GM18858 (cell line): ENCODE results near the gene ZNF740.

Source experiments
- ATAC-seq: cut with Tn5 transposase; IDR thresholded peaks from one replicate; pipeline ENCODE4 v1.9.1; 2021; ENCODE audit not compliant: unreplicated experiment

The ZNF740 gene

GRCh38 chr12:53224897-53225634 is 44.5 kb downstream of the ZNF740 start:
- ATAC-seq = no peak

GRCh38 chr12:53225635-53226424 is 45.3 kb downstream of the ZNF740 start:
- no peak for ATAC-seq

- ATAC-seq = no peak
These were observed 46.3 kb downstream of the ZNF740 start for GRCh38 chr12:53226815-53227214.

GRCh38 chr12:53227341-53227740 is 46.8 kb downstream of the ZNF740 start:
- no peak for ATAC-seq

GRCh38 chr12:53227836-53228235 is 47.3 kb downstream of the ZNF740 start:
- ATAC-seq = no peak

- ATAC-seq = no peak
These were observed 48.9 kb downstream of the ZNF740 start for GRCh38 chr12:53229454-53229853.

- ATAC-seq = no peak
These were observed 49.8 kb downstream of the ZNF740 start for GRCh38 chr12:53230108-53230845.

- ATAC-seq = no peak
These were observed 51.1 kb downstream of the ZNF740 start for GRCh38 chr12:53231671-53231920.

GRCh38 chr12:53231921-53232645 is 51.6 kb downstream of the ZNF740 start, which contains the start of gene RARG:
RARG (minus strand) TSS chr12:53232209; CDS start chr12:53227545, 4,664 bp downstream.
- ATAC-seq = no peak

GRCh38 chr12:53232646-53233461 is 52.3 kb downstream of the ZNF740 start:
- no peak for ATAC-seq

- ATAC-seq = no peak
These were observed 53.2 kb downstream of the ZNF740 start for GRCh38 chr12:53233671-53234121.

- no peak for ATAC-seq
These were observed 53.9 kb downstream of the ZNF740 start for GRCh38 chr12:53234271-53234914.

GRCh38 chr12:53235164-53235563 is 54.6 kb downstream of the ZNF740 start:
- no peak for ATAC-seq

GRCh38 chr12:53235742-53236442 is 55.4 kb downstream of the ZNF740 start:
- no peak for ATAC-seq

GRCh38 chr12:53236443-53237111 is 56.1 kb downstream of the ZNF740 start:
- ATAC-seq = no peak

GRCh38 chr12:53239643-53240258 is 59.2 kb downstream of the ZNF740 start:
- no peak for ATAC-seq

- no peak for ATAC-seq
These were observed 61.3 kb downstream of the ZNF740 start for GRCh38 chr12:53241623-53242412.
